NT2/D1 (cell line): Measurements from ENCODE around the gene ULBP1.

ENCODE experiments used
- YY1 ChIP-seq: IDR thresholded peaks from 2 replicates; pipeline ENCODE4 v1.6.1; 2011; ENCODE audit not compliant: insufficient read length, insufficient read depth
- ZNF274 ChIP-seq: IDR thresholded peaks from 2 replicates; pipeline ENCODE4 v1.6.1; 2011; ENCODE audit warnings: mild to moderate bottlenecking, low read depth, low read length

DNA sequence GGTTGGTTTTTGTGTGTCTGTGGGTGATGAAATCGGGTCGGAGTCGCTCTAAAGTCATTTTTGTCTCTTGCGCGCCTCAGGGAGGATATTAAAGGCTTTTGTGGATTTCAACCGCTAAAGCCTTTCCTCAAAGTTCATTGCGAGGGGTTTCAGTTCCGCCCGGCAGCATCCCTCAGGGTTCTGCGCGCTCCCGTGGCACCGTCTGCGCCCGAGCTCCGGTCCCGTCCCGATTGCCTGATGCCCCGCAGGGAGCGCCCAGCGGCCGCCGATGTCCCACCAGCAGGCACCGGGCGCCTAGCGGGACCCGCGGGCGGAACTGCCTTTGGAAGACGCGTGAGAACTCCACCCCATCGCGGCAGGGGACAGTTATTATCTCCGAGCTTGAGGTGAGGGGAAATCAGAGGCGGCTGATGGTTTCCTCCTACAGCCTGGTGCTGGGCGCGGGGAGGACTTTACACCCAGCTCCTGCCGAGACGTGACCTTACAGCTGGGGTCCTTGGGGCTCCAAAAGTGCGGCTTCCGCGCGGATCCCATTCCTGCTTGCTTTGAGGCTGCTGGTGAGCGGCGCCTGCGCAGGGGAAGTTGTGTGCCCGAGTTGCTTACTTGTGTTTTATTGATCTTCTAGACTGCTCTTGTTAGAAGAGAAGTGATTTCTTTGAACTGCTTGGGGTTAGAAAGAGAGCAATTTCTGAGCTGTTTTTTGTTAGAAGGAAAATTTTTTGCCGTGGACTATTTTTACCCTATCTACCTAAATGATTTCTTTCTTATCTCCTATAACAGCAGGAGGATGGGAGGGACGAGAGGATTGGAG is 27.1 kb downstream of the ULBP1 start:
- TF ChIP-seq ZNF274: no peak
- no peak for TF ChIP-seq YY1
